GM21367 (cell line): ENCODE measurements around the gene SPTLC2.
A peak's percentile ranks its signal among the peaks of the same experiment; 100 is the strongest.
"Not testable (repeated sequence)": the region's sequence is repeated elsewhere in the genome, so short reads cannot be mapped to it uniquely, and the experiment has no call there.

Experiments used
- ATAC-seq: cut with Tn5 transposase; IDR thresholded peaks from one replicate; pipeline ENCODE4 v1.9.1; 2021; ENCODE audit not compliant: unreplicated experiment

The SPTLC2 gene, protein sequence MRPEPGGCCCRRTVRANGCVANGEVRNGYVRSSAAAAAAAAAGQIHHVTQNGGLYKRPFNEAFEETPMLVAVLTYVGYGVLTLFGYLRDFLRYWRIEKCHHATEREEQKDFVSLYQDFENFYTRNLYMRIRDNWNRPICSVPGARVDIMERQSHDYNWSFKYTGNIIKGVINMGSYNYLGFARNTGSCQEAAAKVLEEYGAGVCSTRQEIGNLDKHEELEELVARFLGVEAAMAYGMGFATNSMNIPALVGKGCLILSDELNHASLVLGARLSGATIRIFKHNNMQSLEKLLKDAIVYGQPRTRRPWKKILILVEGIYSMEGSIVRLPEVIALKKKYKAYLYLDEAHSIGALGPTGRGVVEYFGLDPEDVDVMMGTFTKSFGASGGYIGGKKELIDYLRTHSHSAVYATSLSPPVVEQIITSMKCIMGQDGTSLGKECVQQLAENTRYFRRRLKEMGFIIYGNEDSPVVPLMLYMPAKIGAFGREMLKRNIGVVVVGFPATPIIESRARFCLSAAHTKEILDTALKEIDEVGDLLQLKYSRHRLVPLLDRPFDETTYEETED

DNA sequence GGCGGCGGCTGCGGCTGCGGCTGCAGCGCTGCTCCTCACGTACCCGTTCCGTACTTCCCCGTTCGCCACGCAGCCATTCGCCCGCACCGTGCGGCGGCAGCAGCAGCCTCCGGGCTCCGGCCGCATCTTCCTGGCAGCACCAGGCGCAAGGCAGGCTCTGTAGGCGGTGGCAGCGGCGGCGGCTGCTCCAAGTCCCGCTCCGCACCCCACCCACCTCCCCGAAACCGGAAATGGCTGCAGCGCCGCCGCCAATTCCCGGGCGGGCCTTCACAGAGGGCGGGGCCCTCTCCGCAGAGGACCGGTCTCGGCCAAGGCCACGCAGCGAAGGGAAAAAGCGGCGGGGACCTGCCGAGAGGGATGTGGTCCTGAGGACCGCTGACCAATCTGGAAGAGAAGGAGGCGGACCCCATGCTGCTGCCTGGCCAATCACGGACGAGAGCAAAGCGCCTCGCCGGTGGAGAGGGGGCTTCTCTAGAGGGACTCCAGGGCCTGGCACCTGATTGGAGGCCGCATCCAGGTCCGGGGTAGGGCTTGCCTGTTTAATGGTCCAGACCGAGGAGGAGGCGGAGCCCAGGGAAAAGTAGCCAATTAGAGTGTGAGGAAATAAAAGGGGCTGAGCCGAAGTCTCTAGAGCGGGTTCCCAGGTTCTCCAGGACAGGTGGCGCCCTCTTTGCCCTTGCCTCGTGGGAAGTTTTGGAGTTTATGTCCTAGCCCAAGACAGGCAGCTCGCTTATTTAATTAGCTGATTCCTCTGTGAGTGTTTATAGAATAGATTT is at the start of gene SPTLC2:
Gene SPTLC2 (minus strand): TSS at position 184 of the 776 bp plus-strand sequence. CDS start 58 bp downstream, at position 126.
- peak; percentile 92 for ATAC-seq

DNA sequence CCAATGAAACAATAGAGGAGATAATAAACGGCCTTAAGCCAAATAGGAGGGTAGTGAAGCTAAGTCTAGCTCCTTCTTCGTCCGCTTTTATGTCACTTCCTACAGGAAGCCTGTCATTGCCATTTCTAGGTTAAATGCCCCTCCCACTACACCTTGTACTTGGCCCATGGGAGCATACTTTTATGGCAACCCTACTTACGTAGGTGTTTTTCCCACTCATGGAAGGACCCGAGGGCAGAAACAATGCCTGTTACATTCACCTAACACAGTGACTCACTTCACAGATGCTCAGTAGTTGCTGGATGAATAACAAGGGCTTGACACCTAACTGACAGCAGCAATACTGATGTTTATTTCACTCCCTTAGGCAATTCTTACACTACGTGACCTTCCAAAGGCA is 46.9 kb upstream of the SPTLC2 start:
- no peak for ATAC-seq

DNA sequence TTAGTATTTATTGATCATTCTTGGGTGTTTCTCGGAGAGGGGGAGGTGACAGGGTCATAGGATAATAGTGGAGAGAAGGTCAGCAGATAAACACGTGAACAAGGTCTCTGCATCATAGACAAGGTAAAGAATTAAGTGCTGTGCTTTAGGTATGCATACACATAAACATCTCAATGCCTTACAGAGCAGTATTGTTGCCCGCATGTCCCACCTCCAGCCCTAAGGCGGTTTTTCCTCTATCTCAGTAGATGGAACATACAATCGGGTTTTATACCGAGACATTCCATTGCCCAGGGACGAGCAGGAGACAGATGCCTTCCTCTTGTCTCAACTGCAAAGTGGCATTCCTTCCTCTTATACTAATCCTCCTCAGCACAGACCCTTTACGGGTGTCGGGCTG is 45.1 kb upstream of the SPTLC2 start:
- ATAC-seq = not testable (repeated sequence)

DNA sequence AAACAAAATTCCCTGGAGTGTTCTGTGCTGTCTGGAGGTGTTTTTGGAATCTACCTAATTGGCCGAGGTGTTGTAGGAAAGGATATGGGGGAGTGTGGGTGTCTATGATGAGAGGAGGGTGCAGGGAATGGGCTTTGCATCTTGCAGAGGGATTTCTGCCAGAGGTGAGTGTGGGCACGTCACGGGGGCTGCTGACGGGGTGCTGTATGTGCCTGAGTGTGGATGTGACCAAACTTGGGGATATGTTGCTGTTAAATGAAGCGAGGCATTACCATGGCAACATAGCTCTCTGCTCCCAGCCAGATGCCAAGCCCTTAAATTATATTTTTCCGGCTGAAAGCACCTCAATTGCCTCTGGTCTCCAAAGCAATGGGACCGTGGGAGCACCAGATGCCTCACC is 44.3 kb upstream of the SPTLC2 start:
- ATAC-seq = no peak

DNA sequence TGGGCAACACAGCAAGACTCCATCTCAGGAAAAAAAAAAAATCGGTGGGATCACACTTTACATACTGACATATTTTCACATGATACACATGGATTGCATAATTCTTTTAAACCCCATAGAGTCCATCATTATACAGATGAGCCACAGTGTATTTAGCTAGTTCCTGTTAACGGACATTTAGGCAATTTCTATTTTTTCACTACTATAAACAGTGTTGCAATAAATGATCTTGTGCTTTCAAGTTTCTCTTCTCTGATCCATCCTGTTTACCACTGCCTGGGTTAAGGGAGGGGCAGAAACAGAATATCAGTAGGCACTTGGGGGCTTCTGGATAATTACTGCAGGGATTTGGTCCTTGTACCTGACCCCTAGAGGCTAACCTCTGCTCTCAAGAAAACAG is 43.4 kb upstream of the SPTLC2 start:
- no peak for ATAC-seq

DNA sequence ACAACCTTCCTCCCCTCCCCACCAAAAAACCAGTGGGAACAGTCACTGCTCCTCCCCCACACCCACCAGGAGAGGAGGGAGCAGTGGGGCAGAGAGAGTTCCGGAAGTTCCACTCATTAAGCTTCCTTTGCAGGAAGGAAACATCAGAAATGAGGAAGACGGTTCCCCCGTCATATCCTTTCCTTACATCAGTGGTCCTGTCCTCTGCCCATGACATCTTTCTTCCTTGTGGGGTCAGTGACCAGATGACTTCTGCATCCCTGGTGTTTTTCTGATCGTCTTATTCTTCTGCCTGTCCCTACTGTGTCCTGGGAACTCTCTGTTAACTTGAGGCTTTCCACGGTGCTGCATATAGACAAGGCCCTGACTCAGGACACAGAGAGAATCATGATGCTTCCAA is 40.8 kb upstream of the SPTLC2 start:
- ATAC-seq = no peak

DNA sequence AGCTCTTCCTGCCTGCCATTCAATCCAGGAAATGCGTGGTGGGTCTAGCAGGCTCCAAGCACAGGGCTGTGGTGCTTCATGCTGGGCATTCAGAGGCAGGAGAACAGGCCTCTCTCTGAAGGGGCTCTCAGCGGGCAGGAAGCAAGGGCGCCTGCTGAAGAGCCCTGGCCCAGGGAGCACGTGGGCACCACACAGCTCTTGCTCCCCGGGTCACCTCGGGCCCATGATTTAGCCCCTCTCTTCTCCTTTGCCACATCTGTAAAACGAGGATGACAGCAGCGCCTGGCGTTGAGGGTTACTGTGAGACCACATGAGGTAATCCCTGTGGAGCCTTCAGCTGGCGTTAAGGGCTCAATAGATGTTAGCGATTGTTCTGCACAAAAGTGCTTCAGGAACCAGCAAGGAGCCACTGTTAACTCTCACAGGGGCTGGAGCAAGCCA is 37.6 kb upstream of the SPTLC2 start:
- no peak for ATAC-seq

DNA sequence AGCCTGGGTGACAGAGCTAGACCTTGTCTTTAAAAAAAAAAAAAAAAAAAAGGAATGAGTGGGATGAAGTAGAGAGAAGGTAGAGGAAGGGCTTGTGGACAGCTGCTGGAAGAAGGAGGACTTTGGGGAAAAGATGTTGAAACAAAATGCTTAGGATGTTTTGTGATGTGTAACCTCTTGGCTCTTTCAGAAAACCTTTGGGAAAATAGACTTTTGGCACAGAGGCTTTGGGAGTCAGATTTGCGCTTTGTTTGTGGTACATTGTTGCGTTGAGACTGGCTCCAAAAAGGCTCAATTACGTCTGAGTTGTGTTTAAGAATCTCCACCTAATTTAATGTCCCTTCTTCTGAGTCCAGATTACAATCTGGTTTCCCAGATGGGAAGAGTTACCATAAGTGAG is 32.9 kb upstream of the SPTLC2 start:
- ATAC-seq = no peak

DNA sequence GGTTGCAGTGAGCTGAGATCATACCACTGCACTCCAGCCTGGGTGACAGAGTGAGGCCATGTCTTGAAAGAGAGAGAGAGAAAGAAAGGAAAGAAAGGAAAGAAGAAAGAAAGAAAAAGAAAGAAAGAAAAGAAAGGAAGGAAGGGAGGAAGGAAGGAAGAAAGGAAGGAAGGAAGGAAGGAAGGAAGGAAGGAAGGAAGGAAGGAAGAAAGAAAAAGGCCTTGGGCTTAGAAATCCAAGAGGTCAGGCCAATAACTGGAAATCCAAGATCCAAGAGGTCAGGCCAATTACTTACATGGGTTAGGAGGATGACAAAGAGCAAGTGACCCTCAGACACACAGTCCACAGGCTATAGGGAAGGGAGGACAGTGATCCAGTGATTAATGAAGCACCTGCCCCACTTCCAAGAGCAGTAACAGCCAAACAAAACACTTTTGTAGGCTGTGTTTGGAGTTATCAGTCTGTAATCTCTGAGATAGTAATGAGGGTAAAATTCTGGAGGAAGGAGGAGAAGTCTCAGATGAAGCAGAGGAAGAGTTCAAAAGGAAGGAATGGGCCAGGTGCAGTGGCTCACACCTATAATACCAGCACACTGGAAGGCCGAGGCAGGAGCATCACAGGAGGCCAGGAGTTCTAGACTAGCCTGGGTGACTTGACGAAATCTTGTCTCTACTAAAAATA is 32.2 kb upstream of the SPTLC2 start:
- no peak for ATAC-seq

DNA sequence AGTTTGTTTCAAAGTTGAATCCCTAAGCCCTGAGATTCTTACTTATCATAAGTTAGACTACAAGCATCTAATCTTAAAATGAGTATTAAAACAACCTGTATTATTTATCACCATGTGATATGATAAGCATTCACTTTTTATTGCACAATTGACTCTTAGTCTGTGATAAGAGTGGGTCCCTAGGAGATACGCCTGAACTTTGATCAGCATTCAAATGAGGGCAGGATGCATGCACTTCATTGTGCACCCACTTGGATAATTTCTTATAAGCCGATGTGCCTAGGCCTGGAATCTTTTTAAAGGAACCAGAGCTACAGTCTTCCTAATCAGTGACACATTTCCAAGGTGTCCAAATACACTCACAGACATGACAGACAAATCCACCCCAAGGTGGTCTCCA is 31.4 kb upstream of the SPTLC2 start:
- no peak for ATAC-seq

DNA sequence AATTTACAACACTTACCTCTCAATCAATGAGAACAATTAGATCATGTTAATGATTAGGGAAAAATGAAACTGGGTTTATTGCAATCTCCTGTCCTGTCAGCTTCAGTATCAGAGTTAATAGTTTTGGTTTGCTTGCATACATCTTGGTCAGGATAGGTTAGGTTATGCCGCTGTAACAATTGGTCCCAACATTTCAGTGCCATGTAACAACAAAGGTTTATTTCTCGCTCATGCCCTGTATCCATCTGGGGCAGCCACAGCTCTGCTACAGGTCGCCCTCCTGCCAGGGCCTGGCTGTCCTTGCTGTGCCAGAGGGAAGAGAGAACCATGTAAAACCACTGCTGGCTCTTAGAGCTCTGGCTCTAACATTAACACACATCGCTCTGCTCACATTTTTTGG is 30.5 kb upstream of the SPTLC2 start:
- ATAC-seq = no peak

DNA sequence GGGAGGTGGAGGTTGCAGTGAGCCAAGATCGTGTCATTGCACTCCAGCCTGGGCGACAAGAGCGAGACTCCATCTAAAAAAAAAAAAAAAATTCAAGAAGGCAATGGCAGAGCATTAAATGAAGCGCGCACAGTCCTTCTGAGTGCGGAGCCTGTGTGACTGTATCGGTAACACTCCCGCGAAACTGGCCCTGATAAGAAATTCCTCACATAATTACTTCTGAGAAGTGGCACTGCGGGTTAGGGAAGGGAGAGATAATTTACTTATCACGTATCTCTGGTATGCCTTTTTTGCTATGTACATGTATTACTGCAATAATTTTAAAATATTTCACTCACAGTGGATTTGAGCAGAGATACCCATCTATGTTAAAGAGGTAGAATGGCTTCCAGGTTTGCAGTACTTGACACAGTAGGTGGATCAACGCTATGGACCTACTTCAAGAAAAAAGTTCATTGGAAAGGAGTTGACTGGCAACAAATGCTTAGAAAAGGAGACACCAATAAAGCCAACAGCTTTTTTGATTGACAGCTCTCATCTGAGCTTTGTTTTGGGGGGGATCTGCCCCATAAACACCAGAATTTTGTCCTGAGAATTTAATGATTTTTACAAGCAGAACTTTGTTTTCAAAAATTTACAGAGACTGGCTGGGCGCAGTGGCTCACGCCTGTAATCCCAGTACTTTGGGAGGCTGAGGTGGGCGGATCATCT is 29.2 kb upstream of the SPTLC2 start:
- no peak for ATAC-seq

DNA sequence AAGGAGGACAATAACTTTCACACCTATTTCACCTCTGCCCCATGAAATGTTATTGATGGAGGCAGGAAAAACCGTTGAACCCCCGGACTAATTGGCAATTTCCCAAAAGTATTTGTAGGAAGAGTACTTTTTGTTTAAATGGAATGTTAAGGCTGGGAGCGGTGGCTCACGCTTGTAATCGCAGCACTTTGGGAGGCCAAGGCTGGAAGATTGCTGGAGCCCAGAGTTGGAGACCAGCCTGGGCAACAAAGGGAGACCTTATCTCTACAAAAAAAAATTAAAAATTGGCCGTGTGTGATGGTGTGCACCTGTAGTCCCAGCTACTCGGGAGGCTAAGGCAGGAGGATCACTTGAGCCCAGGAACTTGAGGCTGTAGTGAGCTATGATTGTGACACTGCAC is 26.0 kb upstream of the SPTLC2 start:
- ATAC-seq = no peak

DNA sequence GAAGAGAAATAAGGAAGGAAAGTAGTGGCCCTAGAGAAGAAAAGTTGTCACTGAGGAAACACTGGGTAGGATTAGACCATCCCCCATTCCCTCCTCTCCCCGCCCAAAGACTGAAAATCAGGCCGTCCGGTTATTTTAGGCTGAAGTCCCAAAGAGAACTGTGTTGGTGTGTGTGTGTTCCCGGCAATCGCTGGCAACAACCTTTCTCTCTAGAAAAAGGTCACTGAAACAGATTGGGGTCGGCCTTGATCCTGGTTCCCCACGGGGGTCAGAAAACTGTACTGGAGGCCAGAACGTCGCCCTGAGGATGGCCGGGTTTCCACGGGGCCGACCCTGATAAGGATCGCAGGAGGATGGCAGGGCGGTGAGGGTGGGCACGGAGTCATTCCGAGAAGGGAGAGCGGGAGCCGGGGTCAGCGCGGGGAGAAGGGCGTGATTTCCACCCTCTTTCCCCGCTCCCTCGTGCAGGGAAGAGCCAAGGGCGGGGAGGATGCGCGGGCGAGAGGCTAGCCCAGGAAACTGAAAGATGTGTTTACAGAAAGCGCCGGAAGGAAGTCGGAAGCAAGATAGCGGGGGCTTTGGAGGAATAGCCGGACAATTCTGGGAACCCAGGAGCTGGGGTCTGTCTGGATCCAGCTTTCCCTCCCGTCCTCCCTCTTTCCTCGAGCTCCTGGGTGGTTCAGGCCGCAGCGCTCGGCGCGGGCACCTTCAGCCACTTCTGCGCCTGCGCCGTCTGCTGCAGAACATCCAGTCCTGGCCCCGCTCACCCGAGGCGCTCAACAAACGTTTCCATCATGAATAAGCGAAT is 25.3 kb upstream of the SPTLC2 start:
- no peak for ATAC-seq

DNA sequence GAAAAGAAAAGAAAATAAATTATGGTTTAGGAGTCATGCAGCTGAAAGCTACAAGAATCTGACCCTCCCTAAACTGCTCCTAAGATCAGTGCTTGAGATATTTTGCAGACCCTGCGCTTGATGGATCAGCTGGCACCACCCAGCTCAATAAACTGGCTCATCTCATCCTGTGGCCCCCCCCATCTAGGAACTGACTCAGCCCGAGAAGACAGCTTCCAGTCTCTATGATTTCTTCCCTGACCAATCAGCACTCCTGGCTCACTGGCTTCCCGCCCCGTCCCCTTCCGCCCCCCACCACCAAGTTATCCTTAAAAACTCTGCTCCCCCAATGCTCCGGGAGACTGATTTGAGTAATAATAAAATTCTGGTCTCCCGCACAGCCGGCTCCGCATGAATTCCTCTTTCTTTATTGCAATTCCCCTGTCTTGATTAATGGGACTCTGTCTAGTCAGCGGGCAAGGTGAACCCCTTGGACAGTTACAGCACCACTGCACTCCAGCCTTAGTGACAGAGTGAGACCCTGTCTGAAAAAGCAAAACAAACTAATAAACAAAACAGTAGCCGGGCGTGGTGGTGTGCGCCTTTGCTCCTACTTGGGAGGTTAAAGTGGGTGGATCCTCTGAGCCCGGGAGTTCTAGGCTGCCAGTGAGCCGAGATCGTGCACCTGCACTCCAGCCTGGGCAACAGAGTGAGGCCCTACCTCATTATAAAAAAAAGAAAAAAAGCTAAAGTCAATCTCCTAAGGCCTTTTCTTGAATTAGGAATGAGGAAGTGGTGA is 24.5 kb upstream of the SPTLC2 start:
- no peak for ATAC-seq

DNA sequence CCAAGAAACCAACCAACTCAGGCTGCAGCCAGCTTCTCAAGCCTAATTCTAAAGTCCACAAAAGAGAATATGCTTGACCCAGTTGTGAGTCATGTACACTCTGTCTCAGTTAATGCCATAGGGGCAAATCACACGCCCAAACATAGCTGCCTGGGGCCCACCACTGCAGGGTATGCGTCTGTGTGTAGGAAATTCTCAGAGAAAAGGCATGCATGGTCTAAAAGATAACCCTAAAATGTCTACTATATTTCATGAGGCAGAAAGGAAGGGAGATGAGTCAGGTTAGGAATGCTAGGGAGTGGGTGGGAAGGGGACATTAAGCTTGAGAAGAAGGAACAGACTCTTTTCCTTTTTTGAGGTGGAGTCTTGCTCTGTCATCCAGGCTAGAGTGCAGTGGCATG is 22.3 kb upstream of the SPTLC2 start:
- no peak for ATAC-seq

DNA sequence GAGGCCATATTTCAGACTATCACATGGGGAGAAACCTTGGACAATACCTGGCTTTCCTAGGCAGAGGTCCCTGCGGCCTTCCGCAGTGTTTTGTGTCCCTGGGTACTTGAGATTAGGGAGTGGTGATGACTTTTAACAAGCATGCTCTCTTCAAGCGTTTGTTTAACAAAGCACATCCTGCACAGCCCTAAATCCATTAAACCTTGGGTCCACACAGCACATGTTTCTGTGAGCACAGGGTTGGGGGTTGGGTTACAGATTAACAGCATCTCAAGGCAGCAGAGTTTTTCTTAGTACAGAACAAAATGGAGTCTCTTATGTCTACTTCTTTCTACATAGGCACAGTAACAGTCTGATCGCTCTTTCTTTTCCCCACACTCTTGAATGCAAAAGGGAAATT is 19.4 kb upstream of the SPTLC2 start:
- not testable (repeated sequence) for ATAC-seq

DNA sequence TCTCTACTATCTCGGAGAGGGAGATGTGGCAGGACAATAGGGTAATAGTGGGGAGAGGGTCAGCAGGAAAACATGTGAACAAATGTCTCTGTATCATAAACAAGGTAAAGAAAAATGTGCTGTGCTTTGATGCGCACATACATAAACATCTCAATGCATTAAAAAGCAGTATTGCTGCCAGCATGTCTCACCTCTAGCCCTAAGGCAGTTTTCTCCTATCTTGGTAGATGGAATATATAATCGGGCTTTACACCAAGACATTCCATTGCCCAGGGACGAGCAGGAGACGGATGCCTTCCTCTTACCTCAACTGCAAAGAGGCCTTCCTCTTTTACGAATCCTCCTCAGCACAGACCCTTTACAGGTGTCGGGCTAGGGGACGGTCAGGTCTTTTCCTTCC is 19.0 kb upstream of the SPTLC2 start:
- ATAC-seq = not testable (repeated sequence)

DNA sequence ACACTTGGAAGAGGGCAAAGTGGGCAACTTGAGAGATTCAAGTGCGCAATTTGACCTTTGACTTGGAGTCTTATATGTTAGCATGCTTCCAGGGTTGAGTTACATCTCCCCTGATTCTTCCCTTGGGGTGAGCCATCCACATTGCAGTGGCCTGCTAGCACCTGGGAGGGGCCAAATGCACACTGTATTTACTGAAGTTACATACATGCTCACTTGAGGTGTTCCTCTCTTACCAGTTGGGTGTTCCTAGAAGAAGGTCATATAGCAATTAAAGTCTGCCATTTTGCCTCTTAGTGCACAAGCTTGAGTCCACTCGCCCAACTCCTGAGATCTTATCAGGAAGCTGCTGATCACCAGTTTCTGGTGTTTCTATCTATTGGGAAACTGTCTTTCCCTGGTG is 13.7 kb upstream of the SPTLC2 start:
- no peak for ATAC-seq
